ENCODE results near the gene KLHL25.

Gene KLHL25

GRCh38 chr15:85718981-85719380 is 75.7 kb downstream of the KLHL25 start:
- H3K27me3 Mint-ChIP-seq: no peaks in the 10 kb centered on the region
- H3K4me1 Mint-ChIP-seq: peaks cover 46% of the 10 kb centered on the region
- ATAC-seq (no peak), DNase-seq (no peak)
- no peaks in the 10 kb centered on the region for H3K9me3 Mint-ChIP-seq
- no peak overlapping the region for H3K4me3 Mint-ChIP-seq
- H3K27ac Mint-ChIP-seq: peak overlapping the region; percentile 50
- H3K36me3 Mint-ChIP-seq (ENCODE audit: low read depth): peaks cover 68% of the 10 kb centered on the region

GRCh38 chr15:85718271-85718971 is 76.3 kb downstream of the KLHL25 start:
- no peak overlapping the region for H3K4me3 Mint-ChIP-seq
- peak overlapping the region; percentile 41 for H3K27ac Mint-ChIP-seq
- ATAC-seq (no peak), DNase-seq (no peak)
- peaks cover 68% of the 10 kb centered on the region for H3K36me3 Mint-ChIP-seq (ENCODE audit: low read depth)
- H3K27me3 Mint-ChIP-seq: no peaks in the 10 kb centered on the region
- peaks cover 42% of the 10 kb centered on the region for H3K4me1 Mint-ChIP-seq
- no peaks in the 10 kb centered on the region for H3K9me3 Mint-ChIP-seq

DNA sequence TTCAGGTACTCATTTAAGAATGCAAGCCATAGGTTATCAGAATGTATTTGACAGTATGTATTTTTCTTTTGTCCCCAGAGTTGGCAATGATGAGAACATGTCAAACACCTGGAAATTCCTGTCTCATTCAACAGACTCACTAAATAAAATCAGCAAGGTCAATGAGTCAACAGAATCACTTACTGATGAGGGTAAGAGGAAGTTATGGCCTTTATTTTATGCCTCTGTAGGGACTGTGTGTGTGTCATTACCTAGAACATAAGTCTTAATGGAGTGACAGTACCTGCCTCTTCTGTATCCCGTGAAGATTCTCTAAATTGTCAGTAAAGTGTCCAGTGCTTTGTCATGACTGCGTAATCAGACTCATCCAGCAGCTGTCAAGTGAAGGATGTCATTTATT is 77.5 kb downstream of the KLHL25 start:
- DNase-seq (no peak), ATAC-seq (peak; percentile 35)
- Mint-ChIP-seq H3K27me3 (no peaks in the 10 kb centered on the region), H3K4me1 (peaks cover 42% of the 10 kb centered on the region), H3K27ac (peak overlapping the region; percentile 41), H3K9me3 (no peaks in the 10 kb centered on the region), H3K4me3 (no peak overlapping the region), H3K36me3 (ENCODE audit: low read depth) (peaks cover 62% of the 10 kb centered on the region)

DNA sequence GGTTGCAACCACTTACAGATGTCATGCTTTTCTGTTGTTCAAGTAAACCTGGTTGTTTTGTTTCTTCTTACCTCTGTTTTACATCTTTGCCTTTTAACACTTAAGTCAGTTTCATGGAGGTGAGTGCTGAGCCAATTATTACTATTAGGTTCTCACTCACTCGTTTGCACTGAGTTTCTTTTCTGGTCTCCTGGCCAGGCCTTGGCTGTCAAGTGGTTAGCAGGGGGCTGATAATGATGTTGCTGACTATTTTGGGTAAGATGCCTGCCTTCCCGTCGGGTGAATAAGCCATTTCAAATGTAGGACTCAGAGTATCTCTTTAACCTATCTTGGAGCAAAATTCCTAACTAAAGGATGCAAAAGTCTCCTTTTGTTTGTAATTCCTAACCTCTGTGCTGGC is 78.5 kb downstream of the KLHL25 start:
- no peaks in the 10 kb centered on the region for H3K27me3 Mint-ChIP-seq
- ATAC-seq: no peak
- H3K4me3 Mint-ChIP-seq: no peak overlapping the region
- H3K27ac Mint-ChIP-seq: peak overlapping the region; percentile 37
- no peak for DNase-seq
- peaks cover 44% of the 10 kb centered on the region for H3K4me1 Mint-ChIP-seq
- peaks cover 63% of the 10 kb centered on the region for H3K36me3 Mint-ChIP-seq (ENCODE audit: low read depth)
- H3K9me3 Mint-ChIP-seq: no peaks in the 10 kb centered on the region

DNA sequence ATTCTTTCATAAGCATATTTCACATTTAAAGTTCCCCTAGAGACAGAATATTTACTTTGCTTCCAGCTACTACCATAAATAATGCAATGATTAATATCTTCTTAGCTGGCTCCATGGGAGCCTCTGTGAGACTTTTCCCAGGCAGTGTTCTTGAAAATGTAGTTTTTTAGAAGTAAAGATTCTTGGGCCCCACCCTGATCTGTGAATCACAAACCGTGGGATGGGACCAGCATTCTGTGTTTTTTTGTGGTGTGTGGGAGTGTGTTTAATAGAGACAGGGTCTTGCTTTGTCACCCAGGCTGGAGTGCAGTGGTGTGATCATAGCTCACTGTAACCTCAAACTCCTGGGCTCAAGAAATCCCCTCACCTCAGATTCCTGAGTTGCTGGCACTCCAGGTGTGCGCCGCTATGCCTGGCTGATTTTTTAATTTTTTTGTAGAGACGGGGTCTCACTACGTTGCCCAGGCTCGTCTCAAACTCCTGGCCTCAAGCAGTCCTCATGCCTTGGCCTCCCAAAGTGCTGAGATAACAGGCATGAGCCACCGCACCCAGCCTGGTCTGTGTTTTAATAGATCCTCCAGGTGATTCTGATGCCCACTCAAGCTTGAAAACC is 83.0 kb downstream of the KLHL25 start:
- no peak overlapping the region for H3K4me3 Mint-ChIP-seq
- H3K27ac Mint-ChIP-seq: peak overlapping the region; percentile 61
- no peaks in the 10 kb centered on the region for H3K27me3 Mint-ChIP-seq
- H3K36me3 Mint-ChIP-seq (ENCODE audit: low read depth): peaks cover 57% of the 10 kb centered on the region
- H3K9me3 Mint-ChIP-seq: no peaks in the 10 kb centered on the region
- peaks cover 63% of the 10 kb centered on the region for H3K4me1 Mint-ChIP-seq
- ATAC-seq: no peak
- DNase-seq: no peak

GRCh38 chr15:85710340-85710842 is 84.3 kb downstream of the KLHL25 start:
- peak overlapping the region; percentile 39 for H3K4me3 Mint-ChIP-seq
- H3K36me3 Mint-ChIP-seq (ENCODE audit: low read depth): peaks cover 54% of the 10 kb centered on the region
- H3K9me3 Mint-ChIP-seq: no peaks in the 10 kb centered on the region
- H3K4me1 Mint-ChIP-seq: peaks cover 73% of the 10 kb centered on the region
- peak; percentile 64 for ATAC-seq
- DNase-seq: peak; percentile 25
- peak overlapping the region; percentile 89 for H3K27ac Mint-ChIP-seq
- H3K27me3 Mint-ChIP-seq: no peaks in the 10 kb centered on the region

Data from activated naive CD8-positive, alpha-beta T cell treated with anti-CD3 and anti-CD28 coated beads, Interleukin-2, amount 50 U/mL, for 24 hours (primary cell).